Stimulated activated CD8-positive, alpha-beta memory T cell treated with anti-CD3 and anti-CD28 coated beads, Interleukin-7, amount 100 ng/mL, for 1 hour (primary cell): Measurements from ENCODE around the gene SAPCD1.
"Not testable (repeated sequence)": the region's sequence is repeated elsewhere in the genome, so short reads cannot be mapped to it uniquely, and the experiment has no call there.

Source experiments
- DNase-seq, 2 donors: peaks; one replicate each; pipeline ENCODE4 v3.0.0-alpha.2; 2020; ENCODE audit warnings: low read depth in 2 of 2

Gene SAPCD1

DNA sequence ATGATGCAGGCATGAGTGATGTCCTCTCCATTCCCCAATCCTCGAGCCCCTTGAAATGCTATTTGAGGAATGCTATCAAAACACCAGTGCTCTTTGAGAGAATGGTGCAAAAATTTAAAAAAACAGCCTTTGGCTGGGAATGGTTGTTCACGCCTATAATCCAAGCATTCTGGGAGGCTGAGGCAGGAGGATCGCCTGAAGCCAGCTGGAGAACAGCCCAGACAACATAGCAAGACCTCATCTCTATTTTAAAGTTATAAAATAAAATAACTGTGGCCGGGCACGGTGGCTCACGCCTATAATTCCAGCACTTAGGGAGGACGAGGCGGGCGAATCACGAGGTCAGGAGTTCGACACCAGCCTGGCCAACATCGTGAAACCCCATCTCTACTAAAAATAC lies 37.3 kb downstream of the SAPCD1 start:
- DNase-seq: no peak

DNA sequence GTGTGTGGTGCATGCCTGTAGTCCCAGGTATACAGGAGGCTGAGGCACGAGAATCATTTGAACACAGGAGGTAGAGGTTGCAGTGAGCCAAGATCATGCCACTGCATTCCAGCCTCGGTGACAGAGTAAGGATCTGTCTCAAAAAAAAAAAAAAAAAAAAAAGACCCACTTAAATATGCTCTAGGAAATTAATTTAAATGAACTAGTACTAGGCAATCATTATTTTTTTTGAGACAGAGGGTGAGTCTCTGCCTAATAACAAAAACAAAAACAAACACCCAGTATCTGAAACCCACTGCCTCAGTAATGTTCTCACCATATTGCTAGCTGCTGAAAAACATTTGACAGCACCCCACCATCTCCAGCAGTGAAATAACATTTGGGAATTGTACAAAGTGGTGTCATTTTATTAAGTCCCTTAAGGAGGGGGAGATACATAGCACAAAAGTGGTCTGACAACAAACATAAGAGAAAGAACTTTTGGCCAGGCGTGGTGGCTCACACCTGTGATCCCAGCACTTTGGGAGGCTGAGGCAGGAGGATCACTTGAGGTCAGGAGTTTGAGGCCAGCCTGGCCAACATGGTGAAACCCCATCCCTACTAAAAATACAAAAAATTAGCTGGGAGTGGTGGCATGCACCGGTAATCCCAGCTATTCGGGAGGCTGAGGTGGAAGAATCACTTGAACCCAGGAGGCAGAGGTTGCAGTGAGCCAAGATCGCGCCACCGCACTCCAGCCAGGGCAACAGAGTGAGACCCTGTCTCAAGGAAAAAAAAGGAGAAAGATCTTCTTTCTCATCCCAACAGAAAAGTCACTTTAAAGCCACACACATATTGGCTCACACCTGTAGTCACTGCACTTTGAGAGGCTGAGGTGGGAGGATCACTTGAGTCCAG lies 38.8 kb downstream of the SAPCD1 start:
- DNase-seq: not testable (repeated sequence)

DNA sequence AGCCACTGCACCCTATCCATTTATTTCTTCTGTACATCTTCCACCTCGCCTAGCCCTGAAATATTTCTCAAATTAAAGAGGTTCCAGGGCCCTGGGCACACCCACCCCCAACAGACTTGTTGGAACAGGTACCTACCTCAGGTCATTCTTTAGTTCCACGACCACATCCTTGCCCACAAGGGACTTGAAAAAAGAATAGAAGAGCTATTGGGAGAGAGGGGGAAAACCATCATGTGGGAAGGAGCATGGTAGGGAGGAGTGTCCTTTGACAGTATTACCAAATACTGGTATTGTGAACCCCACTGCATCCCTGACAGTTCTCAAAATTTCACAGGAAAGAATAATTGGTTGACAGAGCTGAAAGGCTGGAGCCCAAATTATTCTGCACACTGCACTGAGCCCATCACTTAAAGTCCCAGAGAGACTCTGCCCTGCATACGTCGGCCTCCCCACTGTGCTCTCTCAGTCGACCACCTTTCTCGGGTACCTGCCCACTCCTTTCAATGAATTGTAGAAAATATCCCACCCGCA lies 43.5 kb downstream of the SAPCD1 start:
- DNase-seq: no peak

DNA sequence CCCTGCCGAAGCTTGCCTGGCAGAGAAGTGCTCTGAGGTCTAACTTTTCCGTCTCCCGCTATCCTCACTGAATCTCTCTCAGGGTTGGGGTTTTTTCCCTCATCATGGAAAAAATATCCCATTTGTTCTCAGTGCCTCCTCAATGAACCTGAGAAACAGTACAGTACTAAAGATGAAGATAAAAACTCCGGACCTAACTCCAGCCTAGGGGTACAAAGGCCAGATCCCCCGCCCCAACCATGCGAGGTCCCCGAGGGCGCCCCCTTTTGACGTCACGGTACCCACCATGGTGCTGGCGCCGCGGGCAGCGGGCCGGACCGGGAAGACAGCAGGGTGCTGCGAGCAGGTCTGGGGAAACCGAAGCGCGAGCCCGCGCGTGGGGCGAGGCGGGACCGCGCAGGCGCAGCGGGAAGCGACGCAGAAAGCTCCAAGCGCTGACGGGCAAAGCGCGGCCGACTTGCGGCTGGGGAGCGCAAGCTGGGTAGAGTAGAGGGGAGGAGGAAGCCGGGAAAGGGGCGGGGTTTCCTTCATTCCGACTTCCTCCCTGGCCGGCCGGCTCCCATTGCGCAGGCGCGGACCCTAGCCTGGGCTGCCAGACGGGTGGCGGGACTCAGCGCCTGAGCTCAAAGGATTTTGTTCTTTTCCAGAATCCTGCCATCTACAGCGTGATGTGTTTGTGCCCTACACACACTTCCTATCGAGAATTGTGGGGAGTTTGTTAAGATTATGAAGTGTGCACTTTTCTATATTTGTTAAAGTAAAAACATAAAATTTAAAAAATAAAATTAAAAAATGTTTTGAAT lies 44.2 kb downstream of the SAPCD1 start, which contains the start of gene LSM2:
Gene LSM2 (minus strand): TSS at position 497 of the 803 bp plus-strand sequence. CDS start 209 bp downstream, at position 288.
- DNase-seq: peak; percentile 92 to 95

DNA sequence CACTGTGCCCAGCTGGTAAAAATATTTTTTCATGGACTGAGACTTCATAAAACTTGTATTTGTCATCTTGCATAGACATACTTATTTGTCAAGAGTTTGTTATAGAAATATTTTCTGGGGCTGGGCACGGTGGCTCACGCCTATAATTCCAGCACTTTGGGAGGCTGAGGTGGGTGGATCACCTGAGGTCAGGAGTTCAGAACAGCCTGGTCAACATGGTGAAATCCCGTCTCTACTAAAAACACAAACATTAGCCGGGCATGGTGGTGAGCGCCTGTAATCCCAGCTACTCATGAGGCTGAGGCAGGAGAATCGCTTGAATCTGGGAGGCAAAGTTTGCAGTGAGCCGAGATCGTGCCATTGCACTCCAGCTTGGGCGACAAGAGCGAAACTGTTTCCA lies 46.1 kb downstream of the SAPCD1 start:
- DNase-seq: not testable (repeated sequence)

DNA sequence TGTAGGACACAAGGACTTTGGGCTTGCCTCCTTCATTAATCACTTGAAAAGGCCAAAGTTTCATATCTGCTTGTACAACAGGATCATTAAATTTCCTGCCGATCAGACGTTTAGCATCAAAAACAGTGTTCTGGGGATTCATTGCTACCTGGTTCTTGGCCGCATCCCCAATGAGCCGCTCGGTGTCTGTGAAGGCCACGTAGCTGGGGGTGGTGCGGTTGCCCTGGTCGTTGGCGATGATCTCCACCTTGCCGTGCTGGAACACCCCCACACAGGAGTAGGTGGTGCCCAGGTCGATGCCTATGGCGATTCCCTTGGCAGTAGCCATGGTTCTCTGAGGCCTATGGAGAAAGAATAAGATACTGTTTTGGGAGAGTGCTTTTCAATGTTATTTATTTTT lies 49.2 kb downstream of the SAPCD1 start:
- no peak for DNase-seq

DNA sequence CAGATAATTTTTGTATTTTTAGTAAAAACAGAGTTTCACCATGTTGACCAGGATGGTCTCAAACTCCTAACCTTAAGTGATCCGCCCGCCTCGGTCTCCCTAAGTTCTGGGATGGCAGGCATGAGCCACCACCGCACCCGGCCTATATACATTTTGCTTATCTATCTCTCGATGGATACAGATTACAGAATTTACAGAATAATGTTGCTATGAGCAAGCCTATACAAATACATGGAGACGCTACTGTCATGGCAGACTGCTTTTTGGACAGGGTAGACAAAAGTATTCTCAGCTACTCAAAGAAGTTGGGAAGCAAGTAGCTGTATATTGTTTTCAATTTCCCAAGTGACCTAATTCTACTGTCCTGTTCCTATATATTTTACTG lies 51.0 kb downstream of the SAPCD1 start:
- no peak for DNase-seq
